Inflammatory macrophage (primary cell): ENCODE data around the gene OR52K2.
A peak's percentile ranks its signal among the peaks of the same experiment; 100 is the strongest.
"Not testable (repeated sequence)": the region's sequence is repeated elsewhere in the genome, so short reads cannot be mapped to it uniquely, and the experiment has no call there.

Experiments
- DNase-seq, 2 donors: peaks; one replicate each; pipeline ENCODE4 v3.0.0-alpha.2; 2020 to 2022

OR52K2 gene

GRCh38 chr11:4480577-4481239, 31.6 kb downstream of the OR52K2 start:
- DNase-seq = peak in 1 of 2 donors; percentile 21

GRCh38 chr11:4481240-4481582, 32.1 kb downstream of the OR52K2 start:
- no peak for DNase-seq

GRCh38 chr11:4482445-4482844, 33.4 kb downstream of the OR52K2 start, which contains the start of gene OR52K1:
TSS of gene OR52K1 (plus strand) at chr11:4482646. CDS start at chr11:4488901, 6,255 bp downstream.
- DNase-seq = peak; percentile 85 to 88

GRCh38 chr11:4484310-4484709, 35.2 kb downstream of the OR52K2 start:
- no peak for DNase-seq

GRCh38 chr11:4491405-4491804, 42.3 kb downstream of the OR52K2 start:
- not testable (repeated sequence) for DNase-seq

GRCh38 chr11:4491878-4492606, 42.9 kb downstream of the OR52K2 start:
- no peak for DNase-seq

- no peak for DNase-seq
These were observed 44.4 kb downstream of the OR52K2 start for GRCh38 chr11:4493480-4493818.

GRCh38 chr11:4495487-4495886, 46.4 kb downstream of the OR52K2 start:
- peak; percentile 20 to 30 for DNase-seq

GRCh38 chr11:4495986-4496385, 46.9 kb downstream of the OR52K2 start:
- no peak for DNase-seq

- DNase-seq = no peak
These were observed 47.6 kb downstream of the OR52K2 start for GRCh38 chr11:4496557-4497248.
